Suprapubic skin (tissue), 4 donors: Measurements from ENCODE around the gene EI24. TPM values are rescaled to one million over a fixed set of nuclear protein-coding genes. Genes with fewer than 3 reads are reported as not detected.
"Not testable (repeated sequence)": the region's sequence is repeated elsewhere in the genome, so short reads cannot be mapped to it uniquely, and the experiment has no call there.

Experiments used
- DNase-seq, 2 donors: peaks; one replicate each; pipeline ENCODE4 v3.0.0-alpha.2; 2019; ENCODE audit warnings: low spot score in 2 of 2
- H3K27ac ChIP-seq: fragments of 200-600 bp; sonication (generic); one replicate; pipeline ENCODE4 v1.5.1; 2019
- H3K27me3 ChIP-seq: fragments of 200-600 bp; sonication (generic); one replicate; pipeline ENCODE4 v1.5.1; 2019
- H3K36me3 ChIP-seq: fragments of 200-600 bp; sonication (generic); one replicate; pipeline ENCODE4 v1.5.1; 2019
- H3K4me1 ChIP-seq: fragments of 200-600 bp; sonication (generic); one replicate; pipeline ENCODE4 v1.5.1; 2019
- H3K4me3 ChIP-seq: fragments of 200-600 bp; sonication (generic); one replicate; pipeline ENCODE4 v1.5.1; 2019; ENCODE audit warnings: mild to moderate bottlenecking
- H3K9me3 ChIP-seq: fragments of 200-600 bp; sonication (generic); one replicate; pipeline ENCODE4 v1.5.1; 2019
- EP300 ChIP-seq: sonication (generic); formaldehyde crosslinking; IDR thresholded peaks from one replicate; pipeline ENCODE4 v1.6.1; 2017; ENCODE audit warnings: antibody characterized with exemption
- POLR2A ChIP-seq, 2 donors: fragments of 450-650 bp; IDR thresholded peaks; one replicate each; pipeline ENCODE4 v1.6.1; 2017; ENCODE audit warnings: antibody characterized with exemption in 2 of 2, mild to moderate bottlenecking in 2 of 2, moderate library complexity in 2 of 2
- POLR2AphosphoS5 ChIP-seq, 3 donors: sonication (generic); formaldehyde crosslinking; IDR thresholded peaks; one replicate each; pipeline ENCODE4 v1.6.1; 2017; ENCODE audit warnings: antibody characterized with exemption in 3 of 3
- WGBS: methylation state at CpG from one replicate; pipeline ENCODE4 v1.1.5; 2018; 5-methylcytosine and 5-hydroxymethylcytosine counted together
- total RNA-seq, 4 donors: library from RNA; depleted of rRNA; stranded (reverse); fragments of >200 nt; gene quantifications; one replicate each; pipeline ENCODE4 v1.1.0, GENCODE V29; 2016
- TF ChIP-seq, protein P1 (sequence below), 2 donors: fragments of 200-600 bp in 1 of 2; fragments of 450-650 bp in 1 of 2; sonication (generic) in 1 of 2; IDR thresholded peaks; one replicate each; pipeline ENCODE4 v1.5.1; 2016 to 2019; ENCODE audit warnings: antibody characterized with exemption in 2 of 2, mild to moderate bottlenecking in 1 of 2, moderate library complexity in 1 of 2

EI24 gene
- total RNA-seq, 4 donors from 2014 or later, result 58.9 to 127 (median 102) TPM

DNA sequence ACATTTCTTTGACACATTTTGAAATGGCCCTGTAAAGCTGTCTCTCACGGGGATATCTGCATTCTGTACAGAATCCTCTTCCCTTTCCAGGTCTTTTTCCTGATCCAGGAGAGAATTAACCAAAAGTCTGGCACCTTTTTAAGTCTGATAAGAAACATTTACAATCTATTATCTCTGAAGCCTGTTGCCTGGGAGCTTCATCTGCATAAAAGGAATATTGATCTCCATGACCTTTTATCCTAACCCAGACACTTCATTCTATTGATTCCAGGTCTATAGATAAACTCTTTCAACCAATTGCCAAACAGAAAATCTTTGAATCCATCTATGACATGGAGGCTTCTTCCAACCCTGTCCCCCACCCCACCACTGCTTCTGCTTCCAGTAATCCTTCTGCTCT, 33.7 kb upstream of the EI24 start:
- Histone ChIP-seq H3K4me1 (no peaks in the 10 kb centered on the region), H3K27ac (no peak overlapping the region), H3K9me3 (no peaks in the 10 kb centered on the region), H3K36me3 (no peaks in the 10 kb centered on the region), H3K4me3 (no peak overlapping the region), H3K27me3 (no peaks in the 10 kb centered on the region)
- no peak for TF ChIP-seq POLR2A (IDR thresholded peaks at IDR 0.05)
- no peak for TF ChIP-seq EP300
- TF ChIP-seq POLR2AphosphoS5 (IDR thresholded peaks at IDR 0.05), result no peak
- TF ChIP-seq, protein P1, sequence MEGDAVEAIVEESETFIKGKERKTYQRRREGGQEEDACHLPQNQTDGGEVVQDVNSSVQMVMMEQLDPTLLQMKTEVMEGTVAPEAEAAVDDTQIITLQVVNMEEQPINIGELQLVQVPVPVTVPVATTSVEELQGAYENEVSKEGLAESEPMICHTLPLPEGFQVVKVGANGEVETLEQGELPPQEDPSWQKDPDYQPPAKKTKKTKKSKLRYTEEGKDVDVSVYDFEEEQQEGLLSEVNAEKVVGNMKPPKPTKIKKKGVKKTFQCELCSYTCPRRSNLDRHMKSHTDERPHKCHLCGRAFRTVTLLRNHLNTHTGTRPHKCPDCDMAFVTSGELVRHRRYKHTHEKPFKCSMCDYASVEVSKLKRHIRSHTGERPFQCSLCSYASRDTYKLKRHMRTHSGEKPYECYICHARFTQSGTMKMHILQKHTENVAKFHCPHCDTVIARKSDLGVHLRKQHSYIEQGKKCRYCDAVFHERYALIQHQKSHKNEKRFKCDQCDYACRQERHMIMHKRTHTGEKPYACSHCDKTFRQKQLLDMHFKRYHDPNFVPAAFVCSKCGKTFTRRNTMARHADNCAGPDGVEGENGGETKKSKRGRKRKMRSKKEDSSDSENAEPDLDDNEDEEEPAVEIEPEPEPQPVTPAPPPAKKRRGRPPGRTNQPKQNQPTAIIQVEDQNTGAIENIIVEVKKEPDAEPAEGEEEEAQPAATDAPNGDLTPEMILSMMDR (IDR thresholded peaks at IDR 0.05), result no peak
- DNase-seq, result no peak
- WGBS, result 34% methylated on average over 1 of the region's 1 CpG

DNA sequence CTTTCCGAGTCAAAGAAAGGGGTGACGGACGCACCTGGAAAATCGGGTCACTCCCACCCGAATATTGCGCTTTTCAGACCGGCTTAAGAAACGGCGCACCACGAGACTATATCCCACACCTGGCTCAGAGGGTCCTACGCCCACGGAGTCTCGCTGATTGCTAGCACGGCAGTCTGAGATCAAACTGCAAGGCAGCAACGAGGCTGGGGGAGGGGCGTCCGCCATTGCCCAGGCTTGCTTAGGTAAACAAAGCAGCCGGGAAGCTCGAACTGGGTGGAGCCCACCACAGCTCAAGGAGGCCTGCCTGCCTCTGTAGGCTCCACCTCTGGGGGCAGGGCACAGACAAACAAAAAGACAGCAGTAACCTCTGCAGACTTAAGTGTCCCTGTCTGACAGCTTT, 32.4 kb upstream of the EI24 start:
- DNase-seq, H3K27me3 ChIP-seq: not testable (repeated sequence)
- no CpG with 5 or more reads among the region's 19 CpGs for WGBS

DNA sequence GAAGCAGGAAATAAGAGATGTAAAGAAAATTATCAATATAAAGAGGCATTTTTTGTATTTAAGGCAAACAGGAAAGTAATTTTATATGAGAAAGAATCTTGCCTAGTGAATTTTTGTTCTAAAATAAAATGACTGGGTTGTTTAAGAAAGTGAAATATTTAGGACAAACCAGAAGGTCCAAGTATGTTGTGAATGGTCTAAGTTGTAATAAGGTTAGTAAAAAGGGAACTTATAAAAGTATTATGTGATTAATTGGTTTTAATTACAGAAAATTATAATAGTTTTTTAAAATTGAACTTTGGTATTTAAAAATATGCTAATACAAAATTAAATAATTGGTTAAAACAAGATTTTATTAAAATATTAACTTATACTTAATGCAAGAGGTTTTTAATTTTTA, 26.6 kb upstream of the EI24 start:
- Histone ChIP-seq H3K27ac (no peak overlapping the region), H3K9me3 (no peaks in the 10 kb centered on the region), H3K36me3 (no peaks in the 10 kb centered on the region), H3K27me3 (no peaks in the 10 kb centered on the region), H3K4me3 (no peak overlapping the region), H3K4me1 (no peaks in the 10 kb centered on the region)
- no peak for DNase-seq
- TF ChIP-seq, protein P1 (IDR thresholded peaks at IDR 0.05), result no peak
- TF ChIP-seq EP300 (no peak), POLR2AphosphoS5 (IDR thresholded peaks at IDR 0.05) (no peak), POLR2A (IDR thresholded peaks at IDR 0.05) (no peak)

More for the DNA sequence above, 32.4 kb upstream of the EI24 start:
- not testable (repeated sequence) for H3K4me3 ChIP-seq, H3K4me1 ChIP-seq, H3K27ac ChIP-seq, H3K36me3 ChIP-seq, H3K9me3 ChIP-seq

DNA sequence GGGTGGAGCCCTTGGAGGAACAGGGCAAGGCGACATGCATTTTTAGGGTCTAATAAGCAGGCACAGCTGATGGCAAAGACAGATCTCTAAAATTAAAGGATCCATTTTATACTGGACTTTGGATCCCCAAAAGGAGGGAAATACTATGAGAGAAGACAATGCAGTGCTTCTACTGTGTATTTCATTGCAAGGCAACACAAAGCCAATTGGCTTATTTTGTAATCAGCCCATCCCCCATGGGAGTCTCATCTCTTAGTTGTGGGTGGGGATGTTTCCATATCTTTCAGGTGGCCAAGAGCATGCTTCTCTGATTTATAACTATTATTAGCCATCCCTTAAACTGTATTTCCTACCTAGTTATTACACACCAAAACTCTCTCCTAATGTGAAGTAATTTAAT, 18.5 kb upstream of the EI24 start:
- H3K4me3 ChIP-seq, result no peak overlapping the region
- no peaks in the 10 kb centered on the region for H3K4me1 ChIP-seq
- no peaks in the 10 kb centered on the region for H3K36me3 ChIP-seq
- H3K27ac ChIP-seq, result no peak overlapping the region
- TF ChIP-seq POLR2AphosphoS5 (IDR thresholded peaks at IDR 0.05) (no peak), POLR2A (IDR thresholded peaks at IDR 0.05) (no peak)
- no peak for DNase-seq
- 90% methylated on average over 1 of the region's 1 CpG for WGBS
- no peaks in the 10 kb centered on the region for H3K27me3 ChIP-seq
- no peaks in the 10 kb centered on the region for H3K9me3 ChIP-seq

DNA sequence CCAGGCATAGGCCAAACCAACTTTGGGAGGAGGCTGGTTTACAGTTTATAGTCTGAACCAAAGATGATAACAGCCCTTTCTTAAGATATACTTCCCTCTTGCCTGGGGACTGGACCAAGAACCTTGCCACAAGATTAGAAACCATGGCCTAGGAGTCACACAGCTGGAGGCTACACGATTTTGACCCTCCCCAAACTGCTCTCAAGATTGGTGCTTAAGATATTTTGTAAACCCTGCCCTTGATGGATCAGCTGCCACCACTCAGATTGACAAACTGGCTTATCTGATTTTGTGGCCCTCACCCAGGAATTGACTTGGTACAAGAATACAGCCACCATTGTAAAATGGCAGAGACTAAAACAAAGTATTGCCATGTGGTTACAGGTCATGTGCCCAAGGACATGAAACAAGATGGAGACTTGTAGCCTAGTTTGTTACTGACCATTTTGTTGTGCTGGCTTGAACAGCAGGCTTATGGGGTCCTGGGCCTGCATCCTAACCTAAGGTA, 17.4 kb upstream of the EI24 start:
- H3K4me1 ChIP-seq, result no peaks in the 10 kb centered on the region
- H3K27ac ChIP-seq, result no peak overlapping the region
- H3K36me3 ChIP-seq, result no peaks in the 10 kb centered on the region
- 33% methylated on average over 1 of the region's 1 CpG for WGBS
- H3K9me3 ChIP-seq, result no peaks in the 10 kb centered on the region
- DNase-seq, result no peak
- TF ChIP-seq POLR2AphosphoS5 (IDR thresholded peaks at IDR 0.05), result no peak
- TF ChIP-seq EP300, result no peak
- TF ChIP-seq, protein P1 (IDR thresholded peaks at IDR 0.05), result no peak
- no peak for TF ChIP-seq POLR2A (IDR thresholded peaks at IDR 0.05)
- H3K27me3 ChIP-seq, result no peaks in the 10 kb centered on the region
- no peak overlapping the region for H3K4me3 ChIP-seq

DNA sequence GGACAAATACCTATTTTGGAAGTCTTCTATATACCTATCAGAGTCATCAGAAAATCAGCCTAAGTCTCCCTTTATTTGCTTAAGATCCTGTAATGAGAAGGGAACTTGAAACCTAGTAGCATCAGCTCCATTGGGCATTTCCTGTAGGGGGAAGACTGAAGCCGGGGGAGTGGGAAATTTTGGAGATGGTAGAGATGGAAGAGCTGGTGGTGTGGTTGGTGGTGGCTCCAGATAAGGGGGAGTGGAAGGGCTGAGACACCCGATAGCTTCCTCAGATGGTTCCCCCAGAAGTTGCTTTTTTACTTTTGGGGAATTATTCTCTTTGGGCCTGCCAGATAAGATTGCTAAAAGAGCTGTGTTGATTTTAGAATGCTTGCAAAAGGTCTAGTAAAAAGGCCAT, 16.4 kb upstream of the EI24 start:
- TF ChIP-seq POLR2AphosphoS5 (IDR thresholded peaks at IDR 0.05) (no peak), POLR2A (IDR thresholded peaks at IDR 0.05) (no peak), EP300 (no peak)
- TF ChIP-seq, protein P1 (IDR thresholded peaks at IDR 0.05), result no peak
- Histone ChIP-seq H3K4me1 (no peaks in the 10 kb centered on the region), H3K27ac (no peak overlapping the region), H3K4me3 (no peak overlapping the region), H3K27me3 (no peaks in the 10 kb centered on the region), H3K36me3 (no peaks in the 10 kb centered on the region), H3K9me3 (no peaks in the 10 kb centered on the region)
- no peak for DNase-seq
- WGBS, result 95% methylated on average over 2 of the region's 2 CpGs
